Measurements from ENCODE around the gene THAP12. TPM values are rescaled to one million over a fixed set of nuclear protein-coding genes. Genes with fewer than 3 reads are reported as not detected.

The THAP12 gene
- total and polyA plus RNA-seq, 2 experiments from 2014 or later: 20.1 to 36.0 TPM

GRCh38 chr11:76361776-76362175 lies 19.2 kb downstream of the THAP12 start (continued):
- TF ChIP-seq ETS1 (IDR thresholded peaks at IDR 0.05): no peak
- no peak for TF ChIP-seq REST (IDR thresholded peaks at IDR 0.05; ENCODE audit: unreplicated experiment)

- Mint-ChIP-seq H3K4me1 (no peaks in the 10 kb centered on the region; the same call in 2 of the 3 replicates), H3K36me3 (ENCODE audit: low read depth) (peaks cover 8% of the 10 kb centered on the region; the same call in 1 of the 3 replicates), H3K4me3 (no peak overlapping the region), H3K9me3 (no peaks in the 10 kb centered on the region), H3K27me3 (ENCODE audit: insufficient read depth, low read depth, poor library complexity) (no peaks in the 10 kb centered on the region), H3K27ac (no peak overlapping the region)
- Histone ChIP-seq H3K36me3 (ENCODE audit: insufficient read depth) (no peaks in the 10 kb centered on the region), H3K4me1 (ENCODE audit: insufficient read depth) (no peaks in the 10 kb centered on the region), H3K27ac (ENCODE audit: low read depth) (no peak overlapping the region), H2AFZ (no peak overlapping the region), H3K4me3 (no peak overlapping the region), H3F3A (replicated peaks; ENCODE audit: low read depth) (no peaks in the 10 kb centered on the region), H3K27me3 (ENCODE audit: insufficient read depth) (no peaks in the 10 kb centered on the region), H4K20me1 (replicated peaks; ENCODE audit: insufficient read depth) (peaks cover 10% of the 10 kb centered on the region), H3K9me2 (ENCODE audit: insufficient read depth) (no peaks in the 10 kb centered on the region), H3K79me2 (replicated peaks; ENCODE audit: insufficient read depth) (peaks cover 23% of the 10 kb centered on the region), H3K4me2 (no peak overlapping the region)
- TF ChIP-seq ZNF462 (CRISPR knock-in tag; IDR thresholded peaks at IDR 0.05) (no peak), REST (IDR thresholded peaks at IDR 0.05; ENCODE audit: unreplicated experiment) (no peak), NANOG (IDR thresholded peaks at IDR 0.05; ENCODE audit: borderline replicate concordance) (no peak), POLR2AphosphoS5 (IDR thresholded peaks at IDR 0.05; ENCODE audit: low read depth) (no peak), CTCF (conservative IDR thresholded peaks at IDR 0.05; ENCODE audit: low read depth in 2 of 2) (no peak), ZNF114 (CRISPR knock-in tag; IDR thresholded peaks at IDR 0.05) (no peak), ZNF331 (CRISPR knock-in tag; IDR thresholded peaks at IDR 0.05; ENCODE audit: low read depth) (no peak), JUNB (IDR thresholded peaks at IDR 0.05; ENCODE audit: unreplicated experiment) (no peak)
- DNase-seq (ENCODE audit: low spot score): no peak
- ATAC-seq: no peak
Observed at GRCh38 chr11:76361374-76361773, 19.6 kb downstream of the THAP12 start.
